ENCODE results near the gene DCTPP1.

The DCTPP1 gene

GRCh38 chr16:30443631-30444030, 13.8 kb upstream of the DCTPP1 start:
- in situ Hi-C loops (cut with MboI; ENCODE audit: low sequenced_read_pairs, unreplicated experiment), result loop anchor here (25.0 kb wide), 1 partner anchor 169 kb away; the partner anchor contains the start of gene ZNF689
- no peak for DNase-seq (ENCODE audit: low spot score)
- no peak for TF ChIP-seq CTCF (IDR thresholded peaks at IDR 0.05; ENCODE audit: borderline replicate concordance, control extremely low read depth, extremely low read depth, insufficient read depth, missing control alignments)

DNA sequence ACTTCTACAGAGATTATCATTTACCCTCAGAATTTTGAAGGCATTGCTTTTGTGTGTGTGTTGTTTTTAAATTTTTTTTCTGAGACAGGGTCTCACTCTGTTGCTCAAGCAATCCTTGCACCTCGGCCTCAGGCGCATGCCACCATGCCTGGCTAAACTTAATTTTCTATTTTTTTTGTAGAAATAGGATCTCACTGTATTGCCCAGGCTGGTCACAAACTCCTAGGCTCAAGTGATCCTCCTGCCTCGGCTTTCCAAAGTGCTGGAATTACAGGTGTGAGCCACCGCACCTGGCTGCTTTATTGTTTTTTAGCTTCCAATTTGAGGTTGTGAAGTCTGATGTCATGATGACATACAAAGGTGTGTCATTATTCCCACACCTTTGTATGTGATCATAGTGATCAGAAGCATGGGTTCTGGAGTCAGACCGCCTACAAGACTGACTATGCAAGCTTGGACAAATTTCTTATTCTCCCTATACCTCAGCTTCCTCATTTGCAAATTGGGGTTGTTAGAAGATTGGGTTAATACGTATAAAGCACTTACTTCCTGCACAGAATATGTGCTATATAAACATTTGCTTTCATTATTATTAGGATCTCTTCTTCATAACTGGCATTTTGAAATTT, 10.0 kb upstream of the DCTPP1 start:
- no peak for TF ChIP-seq CTCF (IDR thresholded peaks at IDR 0.05; ENCODE audit: borderline replicate concordance, control extremely low read depth, extremely low read depth, insufficient read depth, missing control alignments)
- in situ Hi-C loops (cut with MboI; ENCODE audit: low sequenced_read_pairs, unreplicated experiment), result loop anchor here (10.0 to 25.0 kb wide), 2 partner anchors 85 to 172 kb away; partner anchors contain the start of genes ZNF689 and ZNF768
- no peak for DNase-seq (ENCODE audit: low spot score)

GRCh38 chr16:30438835-30439234, 9.0 kb upstream of the DCTPP1 start:
- DNase-seq (ENCODE audit: low spot score), result no peak
- TF ChIP-seq CTCF (IDR thresholded peaks at IDR 0.05; ENCODE audit: borderline replicate concordance, control extremely low read depth, extremely low read depth, insufficient read depth, missing control alignments), result no peak
- in situ Hi-C loops (cut with MboI; ENCODE audit: low sequenced_read_pairs, unreplicated experiment), result loop anchor here (10.0 to 25.0 kb wide), 2 partner anchors 86 to 173 kb away; partner anchors contain the start of genes ZNF689 and ZNF768

DNA sequence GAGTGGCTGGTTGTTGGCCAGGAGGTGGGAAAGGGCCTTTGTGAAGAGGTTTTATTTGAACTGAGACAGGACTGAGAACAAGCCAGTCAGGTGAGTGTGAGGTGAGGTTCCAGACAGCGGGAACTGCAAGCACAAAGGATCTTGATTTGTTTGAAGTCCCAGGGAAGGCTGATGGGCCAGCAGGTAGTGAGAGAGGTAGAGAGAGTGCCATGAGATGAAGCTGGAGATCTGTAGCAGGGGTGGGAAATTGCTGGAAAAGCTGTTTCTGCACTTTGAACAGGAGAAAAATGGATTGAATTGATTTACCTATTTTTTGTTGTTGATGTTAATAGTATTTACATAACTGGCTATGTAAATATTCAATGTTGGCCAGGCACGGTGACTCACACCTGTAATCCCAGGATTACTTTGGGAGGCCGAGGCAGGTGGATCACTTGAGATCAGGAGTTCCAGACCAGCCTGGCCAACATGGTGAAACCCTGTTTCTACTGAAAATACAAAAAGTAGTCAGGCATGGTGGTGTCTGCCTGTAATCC, 7.7 kb upstream of the DCTPP1 start:
- in situ Hi-C loops (cut with MboI; ENCODE audit: low sequenced_read_pairs, unreplicated experiment), result loop anchor here (10.0 to 25.0 kb wide), 2 partner anchors 87 to 175 kb away; partner anchors contain the start of genes ZNF689 and ZNF768
- DNase-seq (ENCODE audit: low spot score), result no peak
- no peak for TF ChIP-seq CTCF (IDR thresholded peaks at IDR 0.05; ENCODE audit: borderline replicate concordance, control extremely low read depth, extremely low read depth, insufficient read depth, missing control alignments)

GRCh38 chr16:30434852-30435251, 5.0 kb upstream of the DCTPP1 start:
- no peak for TF ChIP-seq CTCF (IDR thresholded peaks at IDR 0.05; ENCODE audit: borderline replicate concordance, control extremely low read depth, extremely low read depth, insufficient read depth, missing control alignments)
- DNase-seq (ENCODE audit: low spot score), result no peak
- in situ Hi-C loops (cut with MboI; ENCODE audit: low sequenced_read_pairs, unreplicated experiment), result loop anchor here (10.0 to 25.0 kb wide), 2 partner anchors 90 to 177 kb away; partner anchors contain the start of genes ZNF689 and ZNF768

GRCh38 chr16:30430428-30430970, 669 bp upstream of the DCTPP1 start:
- in situ Hi-C loops (cut with MboI; ENCODE audit: low sequenced_read_pairs, unreplicated experiment), result loop anchor here (10.0 to 25.0 kb wide), 2 partner anchors 94 to 182 kb away; partner anchors contain the start of genes ZNF689 and ZNF768
- DNase-seq (ENCODE audit: low spot score), result no peak
- TF ChIP-seq CTCF (IDR thresholded peaks at IDR 0.05; ENCODE audit: borderline replicate concordance, control extremely low read depth, extremely low read depth, insufficient read depth, missing control alignments), result no peak
